ENCODE measurements around the gene PCDHGB1. TPM values are rescaled to one million over a fixed set of nuclear protein-coding genes. Genes with fewer than 3 reads are reported as not detected.
"Not testable (repeated sequence)": the region's sequence is repeated elsewhere in the genome, so short reads cannot be mapped to it uniquely, and the experiment has no call there.

The PCDHGB1 gene
- total RNA-seq (0.24 and 0.53 TPM in 2 replicates), polyA plus RNA-seq (0.57 TPM in 1 of 2 replicates, not detected in the other)

DNA sequence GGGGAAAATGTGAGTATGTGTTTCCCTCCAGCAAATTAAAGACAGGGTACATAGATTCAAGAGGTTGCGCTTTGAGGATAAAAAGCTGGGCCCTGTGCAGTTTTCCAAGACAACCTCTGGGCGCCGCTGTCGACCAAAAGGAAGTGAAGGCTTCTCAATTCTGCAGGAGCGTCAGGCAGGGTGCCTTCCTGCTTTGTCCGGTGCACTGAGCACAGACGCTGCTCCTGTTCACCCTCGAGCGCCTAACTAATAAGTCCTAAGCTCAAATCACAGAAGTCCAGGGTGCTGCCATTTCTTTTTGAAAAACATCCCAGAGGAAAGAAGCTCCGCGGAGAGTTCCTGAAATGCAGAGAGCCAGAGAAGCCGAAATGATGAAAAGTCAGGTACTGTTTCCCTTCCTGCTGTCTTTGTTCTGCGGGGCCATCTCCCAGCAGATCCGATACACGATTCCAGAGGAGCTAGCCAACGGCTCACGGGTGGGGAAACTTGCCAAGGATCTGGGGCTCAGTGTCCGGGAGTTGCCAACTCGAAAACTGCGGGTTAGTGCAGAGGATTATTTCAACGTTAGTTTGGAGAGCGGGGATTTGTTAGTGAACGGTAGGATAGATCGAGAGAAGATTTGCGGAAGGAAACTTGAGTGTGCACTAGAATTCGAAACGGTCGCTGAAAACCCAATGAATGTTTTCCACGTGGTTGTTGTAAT, at the start of gene PCDHGB1:
PCDHGB1 (plus strand) TSS at position 183 of the 703 bp plus-strand sequence; CDS start at position 345, 162 bp downstream.
- Histone ChIP-seq H3K27me3 (no peaks in the 10 kb centered on the region), H3K36me3 (replicated peaks; ENCODE audit: insufficient read depth, low read depth) (no peaks in the 10 kb centered on the region), H3K4me3 (no peak within 1 kb of the TSS), H4K20me1 (ENCODE audit: insufficient read depth, poor library complexity, severe bottlenecking) (no peaks in the 10 kb centered on the region), H3K4me2 (no peak within 1 kb of the TSS), H3K27ac (no peak within 1 kb of the TSS), H3K9me2 (replicated peaks; ENCODE audit: insufficient read depth) (no peaks in the 10 kb centered on the region), H3K9me3 (ENCODE audit: low read depth) (no peaks in the 10 kb centered on the region), H2AFZ (no peak within 1 kb of the TSS), H3K4me1 (ENCODE audit: insufficient read depth) (no peaks in the 10 kb centered on the region), H3K79me2 (no peaks in the 10 kb centered on the region)
- no peak for TF ChIP-seq EZH2 (IDR thresholded peaks at IDR 0.05; ENCODE audit: borderline replicate concordance)
- DNase-seq (ENCODE audit: low spot score): no peak
- WGBS (ENCODE audit: low lambda C conversion rate, missing lambda C conversion rate): 67% methylated on average over 29 of the region's 29 CpGs

DNA sequence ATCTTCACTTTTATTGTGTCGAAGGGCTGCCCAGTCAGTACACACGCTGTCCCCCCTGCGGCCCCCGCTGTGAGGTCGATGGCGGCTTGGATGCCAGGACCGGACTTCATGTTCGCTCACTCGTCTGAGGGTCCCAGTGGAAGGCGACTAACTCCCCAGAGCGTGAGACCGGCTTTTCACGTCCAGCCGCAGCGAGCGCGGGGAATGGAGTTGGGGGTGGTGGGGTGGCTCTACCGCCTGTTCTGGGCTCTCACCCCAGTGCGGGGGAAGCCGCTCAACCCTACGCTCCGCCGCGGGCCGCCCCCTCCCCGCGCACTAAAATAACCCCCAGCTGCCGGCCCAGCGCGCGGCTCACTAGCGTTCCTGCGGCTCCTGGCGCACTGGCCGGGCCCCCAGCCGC, 46.1 kb upstream of the PCDHGB1 start, which contains the start of gene SLC25A2:
SLC25A2 (minus strand) TSS at position 294 of the 400 bp plus-strand sequence; CDS start at position 110, 184 bp downstream.
- no peaks in the 10 kb centered on the region for H3K36me3 ChIP-seq (replicated peaks; ENCODE audit: insufficient read depth, low read depth)
- TF ChIP-seq, protein P1, sequence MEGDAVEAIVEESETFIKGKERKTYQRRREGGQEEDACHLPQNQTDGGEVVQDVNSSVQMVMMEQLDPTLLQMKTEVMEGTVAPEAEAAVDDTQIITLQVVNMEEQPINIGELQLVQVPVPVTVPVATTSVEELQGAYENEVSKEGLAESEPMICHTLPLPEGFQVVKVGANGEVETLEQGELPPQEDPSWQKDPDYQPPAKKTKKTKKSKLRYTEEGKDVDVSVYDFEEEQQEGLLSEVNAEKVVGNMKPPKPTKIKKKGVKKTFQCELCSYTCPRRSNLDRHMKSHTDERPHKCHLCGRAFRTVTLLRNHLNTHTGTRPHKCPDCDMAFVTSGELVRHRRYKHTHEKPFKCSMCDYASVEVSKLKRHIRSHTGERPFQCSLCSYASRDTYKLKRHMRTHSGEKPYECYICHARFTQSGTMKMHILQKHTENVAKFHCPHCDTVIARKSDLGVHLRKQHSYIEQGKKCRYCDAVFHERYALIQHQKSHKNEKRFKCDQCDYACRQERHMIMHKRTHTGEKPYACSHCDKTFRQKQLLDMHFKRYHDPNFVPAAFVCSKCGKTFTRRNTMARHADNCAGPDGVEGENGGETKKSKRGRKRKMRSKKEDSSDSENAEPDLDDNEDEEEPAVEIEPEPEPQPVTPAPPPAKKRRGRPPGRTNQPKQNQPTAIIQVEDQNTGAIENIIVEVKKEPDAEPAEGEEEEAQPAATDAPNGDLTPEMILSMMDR (IDR thresholded peaks at IDR 0.05; ENCODE audit: poor library complexity): no peak
- no peak for TF ChIP-seq EZH2phosphoT487 (IDR thresholded peaks at IDR 0.05; ENCODE audit: low read depth, severe bottlenecking, unreplicated experiment)
- TF ChIP-seq EZH2 (IDR thresholded peaks at IDR 0.05; ENCODE audit: borderline replicate concordance): no peak
- H3K79me2 ChIP-seq: peaks cover 6% of the 10 kb centered on the region
- no peak for DNase-seq (ENCODE audit: low spot score)
- over 99% methylated on average over 24 of the region's 36 CpGs for WGBS (ENCODE audit: low lambda C conversion rate, missing lambda C conversion rate)
- no peak within 1 kb of the TSS for H3K27ac ChIP-seq
- no peaks in the 10 kb centered on the region for H3K9me2 ChIP-seq (replicated peaks; ENCODE audit: insufficient read depth)
- H3K4me1 ChIP-seq (ENCODE audit: insufficient read depth): no peaks in the 10 kb centered on the region
- no peak within 1 kb of the TSS for H3K4me2 ChIP-seq
- H2AFZ ChIP-seq: no peak within 1 kb of the TSS
- no peaks in the 10 kb centered on the region for H4K20me1 ChIP-seq (ENCODE audit: insufficient read depth, poor library complexity, severe bottlenecking)
- H3K9me3 ChIP-seq (ENCODE audit: low read depth): peaks cover 36% of the 10 kb centered on the region
- H3K27me3 ChIP-seq: no peaks in the 10 kb centered on the region
- no peak within 1 kb of the TSS for H3K4me3 ChIP-seq

DNA sequence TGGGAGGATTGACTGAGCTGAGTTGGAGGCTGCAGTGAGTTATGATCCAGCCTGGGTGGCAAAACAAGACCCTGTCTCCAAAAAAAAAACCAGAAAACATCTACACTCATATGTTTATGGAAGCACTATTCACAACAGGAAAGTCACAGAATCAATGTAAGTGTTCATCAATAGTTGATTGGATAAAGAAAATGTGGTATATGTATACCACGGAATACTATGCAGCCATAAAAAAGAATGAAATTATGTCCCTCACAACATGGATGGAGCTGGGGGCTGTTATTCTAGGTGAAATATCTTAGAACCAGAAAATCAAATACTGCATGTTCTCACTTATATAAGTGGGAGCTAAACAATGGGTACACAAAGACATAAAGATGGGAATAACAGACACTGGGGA, 43.3 kb upstream of the PCDHGB1 start:
- no peak for DNase-seq (ENCODE audit: low spot score)
- Histone ChIP-seq H3K9me3 (ENCODE audit: low read depth) (peaks cover 51% of the 10 kb centered on the region), H3K9me2 (replicated peaks; ENCODE audit: insufficient read depth) (no peaks in the 10 kb centered on the region), H3K27ac (no peak overlapping the region), H3K27me3 (no peaks in the 10 kb centered on the region), H3K4me1 (ENCODE audit: insufficient read depth) (no peaks in the 10 kb centered on the region), H3K36me3 (replicated peaks; ENCODE audit: insufficient read depth, low read depth) (peaks cover 2% of the 10 kb centered on the region), H3K4me3 (no peak overlapping the region), H3K79me2 (peaks cover 8% of the 10 kb centered on the region), H4K20me1 (ENCODE audit: insufficient read depth, poor library complexity, severe bottlenecking) (no peaks in the 10 kb centered on the region), H2AFZ (no peak overlapping the region), H3K4me2 (no peak overlapping the region)
- 100% methylated on average over 1 of the region's 1 CpG for WGBS (ENCODE audit: low lambda C conversion rate, missing lambda C conversion rate)
- no peak for TF ChIP-seq EZH2phosphoT487 (IDR thresholded peaks at IDR 0.05; ENCODE audit: low read depth, severe bottlenecking, unreplicated experiment)
- no peak for TF ChIP-seq EZH2 (IDR thresholded peaks at IDR 0.05; ENCODE audit: borderline replicate concordance)
- TF ChIP-seq, protein P1 (IDR thresholded peaks at IDR 0.05; ENCODE audit: poor library complexity): no peak

DNA sequence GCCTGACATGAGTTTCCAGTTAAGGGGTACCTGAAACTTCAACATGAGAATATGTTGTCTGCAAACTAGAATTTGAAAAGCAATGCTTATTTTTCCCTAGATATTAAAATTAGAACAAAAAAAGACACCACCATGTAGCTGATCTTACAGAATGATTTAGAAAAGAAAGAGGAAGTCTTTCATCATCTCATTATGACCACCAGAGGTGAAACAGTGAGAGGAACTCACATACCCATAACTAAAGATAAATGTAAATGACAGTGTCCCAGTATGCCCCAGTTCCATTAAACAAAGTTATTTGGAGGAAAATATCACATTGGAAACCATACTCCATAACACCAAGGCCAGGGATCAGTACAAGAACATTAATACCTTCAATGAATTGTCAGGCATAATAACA, 36.2 kb upstream of the PCDHGB1 start:
- Histone ChIP-seq H3K4me2 (no peak overlapping the region), H3K9me2 (replicated peaks; ENCODE audit: insufficient read depth) (no peaks in the 10 kb centered on the region), H3K9me3 (ENCODE audit: low read depth) (peaks cover 79% of the 10 kb centered on the region), H3K36me3 (replicated peaks; ENCODE audit: insufficient read depth, low read depth) (peaks cover 14% of the 10 kb centered on the region), H3K27ac (no peak overlapping the region), H3K79me2 (peaks cover 54% of the 10 kb centered on the region), H3K4me3 (no peak overlapping the region), H2AFZ (no peak overlapping the region), H3K27me3 (no peaks in the 10 kb centered on the region), H3K4me1 (ENCODE audit: insufficient read depth) (no peaks in the 10 kb centered on the region), H4K20me1 (ENCODE audit: insufficient read depth, poor library complexity, severe bottlenecking) (no peaks in the 10 kb centered on the region)
- DNase-seq (ENCODE audit: low spot score): no peak
- TF ChIP-seq, protein P1 (IDR thresholded peaks at IDR 0.05; ENCODE audit: poor library complexity): no peak
- TF ChIP-seq EZH2 (IDR thresholded peaks at IDR 0.05; ENCODE audit: borderline replicate concordance) (no peak), EZH2phosphoT487 (IDR thresholded peaks at IDR 0.05; ENCODE audit: low read depth, severe bottlenecking, unreplicated experiment) (no peak)

DNA sequence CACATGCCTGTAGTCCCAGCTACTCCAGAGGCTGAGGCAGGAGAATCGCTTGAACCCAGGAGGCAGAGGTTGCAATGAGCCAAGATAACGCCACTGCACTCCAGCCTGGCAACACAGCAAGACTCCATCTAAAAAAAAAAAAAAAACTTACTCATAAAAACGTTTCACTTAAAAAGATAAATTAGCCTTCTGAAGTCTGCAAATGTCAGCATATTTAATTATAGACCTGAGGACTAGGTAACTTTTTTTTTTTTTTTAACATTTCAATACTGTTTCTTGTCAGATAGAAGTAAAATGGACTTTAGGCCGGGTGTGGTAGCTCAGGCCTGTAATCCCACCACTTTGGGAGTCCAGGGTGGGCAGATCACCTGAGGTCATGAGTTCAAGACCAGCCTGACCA, 32.9 kb upstream of the PCDHGB1 start:
- Histone ChIP-seq H3K36me3 (replicated peaks; ENCODE audit: insufficient read depth, low read depth) (peaks cover 20% of the 10 kb centered on the region), H3K9me3 (ENCODE audit: low read depth) (peaks cover 80% of the 10 kb centered on the region), H3K79me2 (peaks cover 59% of the 10 kb centered on the region)
- not testable (repeated sequence) for H3K4me2 ChIP-seq; H2AFZ ChIP-seq; H4K20me1 ChIP-seq (ENCODE audit: insufficient read depth, poor library complexity, severe bottlenecking); H3K4me3 ChIP-seq; H3K9me2 ChIP-seq (replicated peaks; ENCODE audit: insufficient read depth); H3K27ac ChIP-seq; H3K4me1 ChIP-seq (ENCODE audit: insufficient read depth); H3K27me3 ChIP-seq; DNase-seq (ENCODE audit: low spot score)
- WGBS (ENCODE audit: low lambda C conversion rate, missing lambda C conversion rate): 96% methylated on average over 4 of the region's 4 CpGs

All from hepatocyte (in vitro differentiated cells).